ENCODE results near the gene SYT12.

Gene SYT12

GRCh38 chr11:66976028-66976467, 46.9 kb upstream of the SYT12 start:
- Histone ChIP-seq H4K20me1 (ENCODE audit: insufficient read depth) (no peaks in the 10 kb centered on the region), H3K36me3 (ENCODE audit: insufficient read depth) (no peaks in the 10 kb centered on the region), H3K9ac (no peak overlapping the region), H3K27ac (no peak overlapping the region), H3K79me2 (ENCODE audit: insufficient read depth, low read depth) (no peaks in the 10 kb centered on the region), H3K4me2 (no peak overlapping the region), H3K4me3 (IDR thresholded peaks at IDR 0.05; ENCODE audit: insufficient read depth, low read depth, low read length) (no peak overlapping the region), H2AFZ (ENCODE audit: low read depth) (no peak overlapping the region), H3K27me3 (ENCODE audit: insufficient read depth, low read depth) (no peaks in the 10 kb centered on the region), H3K4me1 (ENCODE audit: low read depth, poor library complexity, severe bottlenecking) (peaks cover under 1% of the 10 kb centered on the region)
- TF ChIP-seq CTCF (conservative IDR thresholded peaks at IDR 0.05; ENCODE audit: low read depth, low read length), result peak; percentile 69

DNA sequence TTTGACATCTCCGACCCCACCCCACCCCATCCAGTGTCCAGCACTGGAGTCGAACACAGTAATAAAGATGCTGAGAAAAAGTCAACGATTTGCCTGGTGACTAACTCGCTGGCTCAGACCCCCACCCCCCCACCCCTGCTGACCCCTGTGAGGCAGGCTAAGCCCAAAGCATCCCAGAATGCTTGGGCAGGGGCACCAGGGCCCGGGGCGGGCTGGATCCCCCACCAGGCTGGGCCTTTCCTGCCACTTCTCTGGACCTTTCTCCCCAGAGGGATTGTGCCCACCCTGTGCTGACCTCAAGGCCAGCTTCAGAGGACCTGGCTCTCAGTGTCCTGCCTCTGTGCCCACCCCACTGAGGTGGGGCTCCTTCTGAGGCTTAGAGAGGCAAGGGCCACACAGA, 46.0 kb upstream of the SYT12 start:
- H3K4me1 ChIP-seq (ENCODE audit: low read depth, poor library complexity, severe bottlenecking), result peaks cover 9% of the 10 kb centered on the region
- TF ChIP-seq CTCF (conservative IDR thresholded peaks at IDR 0.05; ENCODE audit: low read depth, low read length), result no peak

GRCh38 chr11:66978229-66978628, 44.7 kb upstream of the SYT12 start:
- Histone ChIP-seq H3K4me2 (no peak overlapping the region), H3K27me3 (ENCODE audit: insufficient read depth, low read depth) (no peaks in the 10 kb centered on the region), H3K4me3 (IDR thresholded peaks at IDR 0.05; ENCODE audit: insufficient read depth, low read depth, low read length) (no peak overlapping the region), H3K27ac (no peak overlapping the region), H4K20me1 (ENCODE audit: insufficient read depth) (no peaks in the 10 kb centered on the region), H3K9ac (no peak overlapping the region), H3K4me1 (ENCODE audit: low read depth, poor library complexity, severe bottlenecking) (peaks cover 22% of the 10 kb centered on the region), H3K79me2 (ENCODE audit: insufficient read depth, low read depth) (no peaks in the 10 kb centered on the region), H2AFZ (ENCODE audit: low read depth) (no peak overlapping the region), H3K36me3 (ENCODE audit: insufficient read depth) (no peaks in the 10 kb centered on the region)
- no peak for TF ChIP-seq CTCF (conservative IDR thresholded peaks at IDR 0.05; ENCODE audit: low read depth, low read length)

More for the DNA sequence above, 46.0 kb upstream of the SYT12 start:
- Histone ChIP-seq H3K36me3 (ENCODE audit: insufficient read depth) (no peaks in the 10 kb centered on the region), H3K4me3 (IDR thresholded peaks at IDR 0.05; ENCODE audit: insufficient read depth, low read depth, low read length) (no peak overlapping the region), H4K20me1 (ENCODE audit: insufficient read depth) (no peaks in the 10 kb centered on the region), H3K27me3 (ENCODE audit: insufficient read depth, low read depth) (no peaks in the 10 kb centered on the region), H2AFZ (ENCODE audit: low read depth) (no peak overlapping the region), H3K79me2 (ENCODE audit: insufficient read depth, low read depth) (no peaks in the 10 kb centered on the region), H3K4me2 (no peak overlapping the region), H3K27ac (no peak overlapping the region), H3K9ac (no peak overlapping the region)

DNA sequence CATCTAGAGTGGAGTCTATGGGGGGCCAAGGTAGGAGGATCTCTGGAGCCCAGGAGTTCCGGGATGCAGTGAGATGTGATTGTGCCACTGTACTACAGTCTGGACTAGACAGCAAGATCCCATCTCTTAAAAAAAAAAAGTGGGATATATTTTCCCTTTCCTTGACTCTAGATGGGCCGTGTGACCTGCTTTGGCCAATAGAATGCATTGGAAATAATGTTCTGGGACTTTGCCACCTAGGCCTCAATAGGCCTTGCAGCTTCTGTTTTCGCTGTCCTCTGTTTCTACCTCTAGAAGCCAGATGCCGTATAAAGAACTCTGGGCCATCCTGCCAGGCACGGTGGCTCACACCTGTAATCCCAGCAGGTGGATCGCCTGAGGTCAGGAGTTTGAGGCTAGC, 44.2 kb upstream of the SYT12 start:
- H3K4me2 ChIP-seq, result no peak overlapping the region

More for the DNA sequence above, 44.2 kb upstream of the SYT12 start:
- H3K9ac ChIP-seq, result no peak overlapping the region
- H3K36me3 ChIP-seq (ENCODE audit: insufficient read depth), result no peaks in the 10 kb centered on the region
- no peaks in the 10 kb centered on the region for H3K27me3 ChIP-seq (ENCODE audit: insufficient read depth, low read depth)
- TF ChIP-seq CTCF (conservative IDR thresholded peaks at IDR 0.05; ENCODE audit: low read depth, low read length), result no peak
- no peak overlapping the region for H2AFZ ChIP-seq (ENCODE audit: low read depth)
- no peaks in the 10 kb centered on the region for H3K79me2 ChIP-seq (ENCODE audit: insufficient read depth, low read depth)
- H3K27ac ChIP-seq, result no peak overlapping the region
- peaks cover 24% of the 10 kb centered on the region for H3K4me1 ChIP-seq (ENCODE audit: low read depth, poor library complexity, severe bottlenecking)
- H4K20me1 ChIP-seq (ENCODE audit: insufficient read depth), result no peaks in the 10 kb centered on the region
- no peak overlapping the region for H3K4me3 ChIP-seq (IDR thresholded peaks at IDR 0.05; ENCODE audit: insufficient read depth, low read depth, low read length)
